Activated naive CD8-positive, alpha-beta T cell treated with anti-CD3 and anti-CD28 coated beads, Interleukin-2, amount 10 ng/mL, durations not matched to agents 7 days and 5 days (primary cell): ENCODE measurements around the gene BSG. TPM values are rescaled to one million over a fixed set of nuclear protein-coding genes. Genes with fewer than 3 reads are reported as not detected.

Experiments
- ATAC-seq: fragments of 150-1000 bp; cut with Tn5 transposase; one replicate; pipeline ENCODE4 v1.10.0; 2021; ENCODE audit warnings: low read depth, moderate library complexity
- POLR2A ChIA-PET: fragments of 350-600 bp; sonication (Branson Sonifier 250); formaldehyde crosslinking; loops from one replicate; lab custom pipeline; 2021; ENCODE audit warnings: antibody characterized with exemption; lab: Charles Lee
- DNase-seq: peaks from one replicate; pipeline ENCODE4 v3.0.0; 2021
- H3K27ac Mint-ChIP-seq: one replicate; pipeline ENCODE4 v1.8.0; 2022; ENCODE audit warnings: mild to moderate bottlenecking, mixed read lengths
- H3K27me3 Mint-ChIP-seq: one replicate; pipeline ENCODE4 v1.8.0; 2022; ENCODE audit warnings: mild to moderate bottlenecking, moderate library complexity, mixed read lengths
- H3K36me3 Mint-ChIP-seq: one replicate; pipeline ENCODE4 v1.8.0; 2021; ENCODE audit warnings: mild to moderate bottlenecking, mixed read lengths
- H3K4me1 Mint-ChIP-seq: one replicate; pipeline ENCODE4 v1.8.0; 2021; ENCODE audit warnings: mixed read lengths
- H3K4me3 Mint-ChIP-seq: one replicate; pipeline ENCODE4 v1.8.0; 2022; ENCODE audit warnings: mild to moderate bottlenecking, moderate library complexity, mixed read lengths
- H3K9me3 Mint-ChIP-seq: one replicate; pipeline ENCODE4 v1.8.0; 2021; ENCODE audit warnings: mixed read lengths
- total RNA-seq, 2 experiments: library from RNA; stranded (reverse); gene quantifications; one replicate each; pipeline ENCODE4 v1.2.3, GENCODE V29; 2021

Gene BSG
- total RNA-seq, 2 experiments from 2014 or later: 183 to 196 TPM

DNA sequence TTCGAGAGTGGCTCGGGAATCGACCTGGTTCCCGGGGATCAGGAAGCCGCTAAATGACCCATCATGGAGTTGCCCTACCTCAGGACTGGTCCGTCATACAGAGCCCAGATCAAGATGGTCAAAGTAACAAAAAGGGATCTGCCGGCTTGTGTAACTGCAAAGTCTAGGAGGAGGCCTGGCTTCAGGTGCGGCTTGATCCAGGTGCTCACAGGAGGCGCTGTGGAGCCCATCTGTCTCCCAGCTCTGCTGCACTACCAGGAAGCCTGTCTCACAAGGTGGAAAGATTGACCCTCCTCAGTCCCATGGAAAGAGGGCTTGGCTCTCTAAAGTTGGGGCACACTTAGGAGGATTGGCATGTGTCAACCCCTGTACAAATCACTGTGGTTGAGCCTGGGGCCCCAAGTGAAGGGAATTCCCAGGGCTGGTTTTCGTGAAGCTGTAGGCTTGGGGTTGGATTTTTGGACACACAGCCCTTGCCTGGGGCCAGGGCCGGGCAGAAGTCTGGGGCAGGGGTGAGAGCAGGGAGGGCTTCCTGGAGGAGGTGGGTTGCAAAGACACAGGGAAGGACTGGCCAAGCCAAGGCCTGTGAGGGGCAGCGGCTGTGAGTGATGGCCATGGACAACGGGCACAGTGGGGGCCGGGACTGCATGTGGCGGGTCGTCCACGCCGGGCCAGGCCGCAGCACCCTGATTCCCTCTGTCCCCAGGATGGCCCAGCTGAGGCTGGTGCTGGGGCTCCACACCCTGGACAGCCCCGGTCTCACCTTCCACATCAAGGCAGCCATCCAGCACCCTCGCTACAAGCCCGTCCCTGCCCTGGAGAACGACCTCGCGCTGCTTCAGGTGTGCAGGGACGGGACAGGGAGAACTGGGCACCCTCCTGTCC is 24.3 kb upstream of the BSG start:
- DNase-seq: no peak
- Mint-ChIP-seq H3K27ac (no peak overlapping the region), H3K36me3 (peaks cover 3% of the 10 kb centered on the region), H3K27me3 (no peaks in the 10 kb centered on the region), H3K4me1 (peaks cover 23% of the 10 kb centered on the region), H3K9me3 (no peaks in the 10 kb centered on the region), H3K4me3 (no peak overlapping the region)
- ATAC-seq: no peak
- POLR2A ChIA-PET: no interaction called here

DNA sequence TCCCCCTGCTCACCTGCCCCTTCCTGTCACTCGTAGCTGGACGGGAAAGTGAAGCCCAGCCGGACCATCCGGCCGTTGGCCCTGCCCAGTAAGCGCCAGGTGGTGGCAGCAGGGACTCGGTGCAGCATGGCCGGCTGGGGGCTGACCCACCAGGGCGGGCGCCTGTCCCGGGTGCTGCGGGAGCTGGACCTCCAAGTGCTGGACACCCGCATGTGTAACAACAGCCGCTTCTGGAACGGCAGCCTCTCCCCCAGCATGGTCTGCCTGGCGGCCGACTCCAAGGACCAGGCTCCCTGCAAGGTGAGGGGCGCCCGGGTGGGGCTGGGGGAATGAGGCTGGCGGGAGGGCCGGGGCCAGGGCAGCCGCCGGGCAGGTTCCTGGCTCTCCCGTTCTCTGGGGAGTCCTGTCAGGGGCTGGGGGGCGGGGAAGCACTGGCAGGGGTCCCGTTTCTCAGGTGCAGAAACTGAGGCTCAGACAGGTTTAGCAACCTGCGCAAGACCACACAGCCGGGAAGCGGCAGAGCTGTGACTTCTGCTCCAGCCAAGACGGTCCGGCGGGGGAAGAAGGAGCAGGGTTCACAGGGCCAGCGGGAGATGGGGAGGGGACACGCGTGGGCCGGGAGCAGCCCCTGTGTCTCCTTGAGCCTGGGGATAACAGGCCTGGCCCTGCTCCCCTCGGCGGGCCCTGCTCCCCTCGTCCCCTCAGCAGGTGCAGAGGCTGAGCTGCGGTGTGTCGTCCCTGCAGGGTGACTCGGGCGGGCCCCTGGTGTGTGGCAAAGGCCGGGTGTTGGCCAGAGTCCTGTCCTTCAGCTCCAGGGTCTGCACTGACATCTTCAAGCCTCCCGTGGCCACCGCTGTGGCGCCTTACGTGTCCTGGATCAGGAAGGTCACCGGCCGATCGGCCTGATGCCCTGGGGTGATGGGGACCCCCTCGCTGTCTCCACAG is 23.2 kb upstream of the BSG start:
- Mint-ChIP-seq H3K27ac (no peak overlapping the region), H3K4me1 (peaks cover 12% of the 10 kb centered on the region), H3K9me3 (no peaks in the 10 kb centered on the region), H3K27me3 (no peaks in the 10 kb centered on the region), H3K4me3 (no peak overlapping the region), H3K36me3 (peaks cover 1% of the 10 kb centered on the region)
- POLR2A ChIA-PET: no interaction called here
- no peak for DNase-seq
- no peak for ATAC-seq

DNA sequence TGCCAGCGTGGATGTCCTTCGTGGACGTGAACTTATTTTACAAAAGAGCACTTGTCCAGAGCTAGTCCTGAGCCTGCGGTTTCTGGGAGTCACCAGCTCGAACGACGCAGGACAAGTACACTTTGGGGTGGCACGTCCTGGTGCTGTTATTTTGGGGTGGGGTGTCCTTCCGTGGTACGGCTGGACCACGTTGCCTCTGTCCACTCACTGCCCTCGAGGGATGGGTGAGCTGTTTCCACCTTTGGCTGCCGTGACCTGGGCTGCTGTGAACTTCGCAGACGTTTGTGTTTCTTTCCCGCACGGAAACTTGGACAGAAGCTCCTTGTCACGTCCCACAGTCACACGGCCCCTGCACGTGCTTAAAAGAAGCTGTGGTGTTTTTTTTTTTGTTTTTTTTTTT is 17.6 kb upstream of the BSG start:
- no peaks in the 10 kb centered on the region for H3K4me1 Mint-ChIP-seq
- no peak overlapping the region for H3K27ac Mint-ChIP-seq
- no peaks in the 10 kb centered on the region for H3K9me3 Mint-ChIP-seq
- H3K4me3 Mint-ChIP-seq: no peak overlapping the region
- H3K27me3 Mint-ChIP-seq: no peaks in the 10 kb centered on the region
- ATAC-seq (no peak), DNase-seq (no peak)
- POLR2A ChIA-PET: interaction anchor here (0.7 kb wide), 1 partner anchor 519 kb away, joined by 3 read pairs; no protein-coding TSS in a partner anchor
- no peaks in the 10 kb centered on the region for H3K36me3 Mint-ChIP-seq

DNA sequence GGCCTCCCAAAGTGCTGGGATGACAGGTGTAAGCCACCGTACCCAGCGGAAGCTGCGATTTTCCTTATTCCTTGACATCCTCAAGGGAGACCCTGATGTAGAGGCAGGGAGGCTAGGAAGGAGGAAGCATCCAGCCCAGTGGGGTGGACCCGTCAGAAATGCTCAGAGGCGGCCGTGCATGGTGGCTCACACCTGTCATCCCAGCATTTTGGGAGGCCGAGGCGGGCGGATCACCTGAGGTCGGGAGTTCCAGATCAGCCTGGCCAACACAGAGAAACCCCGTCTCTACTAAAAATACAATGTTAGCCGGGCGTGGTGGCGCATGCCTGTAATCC is 17.0 kb upstream of the BSG start:
- no peak for DNase-seq
- no peaks in the 10 kb centered on the region for H3K27me3 Mint-ChIP-seq
- no peaks in the 10 kb centered on the region for H3K4me1 Mint-ChIP-seq
- H3K9me3 Mint-ChIP-seq: no peaks in the 10 kb centered on the region
- no peak overlapping the region for H3K27ac Mint-ChIP-seq
- H3K4me3 Mint-ChIP-seq: no peak overlapping the region
- H3K36me3 Mint-ChIP-seq: no peaks in the 10 kb centered on the region
- POLR2A ChIA-PET: no interaction called here
- ATAC-seq: no peak

DNA sequence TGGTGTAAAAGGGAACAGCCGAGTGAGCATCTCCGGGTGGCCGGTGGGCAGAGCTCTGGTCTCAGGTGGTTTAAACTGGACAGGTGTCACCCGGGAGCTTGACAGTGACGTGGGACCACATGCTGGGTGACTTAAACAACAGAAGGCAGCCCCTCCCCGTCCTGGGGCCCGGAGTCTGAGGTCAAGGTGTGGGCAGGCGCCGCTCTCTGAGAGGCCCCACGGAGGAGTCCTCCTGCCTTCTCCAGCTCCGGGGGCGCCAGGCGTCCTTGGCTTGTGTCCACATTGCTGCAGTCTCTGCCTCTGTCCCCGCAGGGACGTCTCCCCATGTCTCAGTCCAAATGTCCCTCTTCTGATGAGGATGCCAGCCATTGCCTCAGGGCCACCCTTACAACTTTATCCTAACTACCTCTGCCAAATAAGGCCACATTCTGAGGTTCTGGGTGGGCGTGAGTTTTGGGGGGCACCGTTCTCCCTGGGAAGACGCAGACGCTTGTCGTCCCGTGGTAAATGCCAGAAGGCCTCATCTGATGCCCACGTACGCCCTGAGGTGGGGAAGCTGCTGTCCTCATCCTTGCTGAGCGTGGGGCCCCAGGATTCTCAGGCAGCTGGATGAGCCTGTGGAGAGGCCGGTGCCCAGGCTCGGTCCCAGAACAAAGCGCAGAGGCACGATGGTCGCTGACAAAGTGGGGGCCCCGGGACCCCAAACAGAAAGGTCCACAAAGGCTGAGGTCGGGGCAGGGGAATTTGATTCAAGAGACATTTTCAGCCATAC is 15.6 kb upstream of the BSG start:
- POLR2A ChIA-PET: no interaction called here
- ATAC-seq (no peak), DNase-seq (no peak)
- H3K36me3 Mint-ChIP-seq: no peaks in the 10 kb centered on the region
- no peaks in the 10 kb centered on the region for H3K27me3 Mint-ChIP-seq
- no peak overlapping the region for H3K27ac Mint-ChIP-seq
- H3K4me1 Mint-ChIP-seq: no peaks in the 10 kb centered on the region
- no peak overlapping the region for H3K4me3 Mint-ChIP-seq
- no peaks in the 10 kb centered on the region for H3K9me3 Mint-ChIP-seq

DNA sequence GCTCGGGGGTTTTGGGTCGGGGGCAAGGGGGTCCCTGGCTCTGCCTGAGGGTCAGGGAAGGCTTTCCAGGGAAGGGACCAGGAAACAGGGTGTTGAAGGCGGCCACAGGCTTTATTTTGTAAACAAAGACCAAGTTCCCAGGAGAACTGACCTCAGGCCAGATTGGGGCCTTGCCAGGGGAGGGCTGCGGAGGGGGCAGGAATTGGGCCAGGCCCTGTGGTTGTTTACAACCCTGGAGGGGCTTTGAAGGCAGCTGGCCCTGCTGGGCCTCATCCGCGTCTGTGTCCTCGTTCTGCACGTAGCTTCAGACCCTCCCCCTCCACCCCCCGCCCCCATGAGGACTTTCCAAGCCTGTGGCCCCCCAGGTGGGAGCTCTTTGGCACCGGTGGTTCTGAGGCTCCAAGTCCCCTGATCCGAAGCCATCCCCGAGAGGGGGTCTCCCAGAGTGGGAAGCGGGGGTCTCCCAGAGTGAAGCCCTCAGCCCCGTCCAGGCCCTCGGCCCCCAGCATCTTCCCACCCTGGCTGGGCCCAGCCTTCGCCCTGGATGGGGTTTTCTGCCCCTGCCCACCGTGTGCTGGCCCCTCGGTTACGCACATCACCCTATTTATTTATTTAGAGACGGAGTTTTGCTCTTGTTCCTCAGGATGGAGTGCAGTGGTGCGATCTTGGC is 13.5 kb upstream of the BSG start:
- Mint-ChIP-seq H3K36me3 (no peaks in the 10 kb centered on the region), H3K4me1 (no peaks in the 10 kb centered on the region), H3K27ac (no peak overlapping the region), H3K27me3 (no peaks in the 10 kb centered on the region), H3K4me3 (no peak overlapping the region), H3K9me3 (no peaks in the 10 kb centered on the region)
- no peak for DNase-seq
- no peak for ATAC-seq
- POLR2A ChIA-PET: no interaction called here

DNA sequence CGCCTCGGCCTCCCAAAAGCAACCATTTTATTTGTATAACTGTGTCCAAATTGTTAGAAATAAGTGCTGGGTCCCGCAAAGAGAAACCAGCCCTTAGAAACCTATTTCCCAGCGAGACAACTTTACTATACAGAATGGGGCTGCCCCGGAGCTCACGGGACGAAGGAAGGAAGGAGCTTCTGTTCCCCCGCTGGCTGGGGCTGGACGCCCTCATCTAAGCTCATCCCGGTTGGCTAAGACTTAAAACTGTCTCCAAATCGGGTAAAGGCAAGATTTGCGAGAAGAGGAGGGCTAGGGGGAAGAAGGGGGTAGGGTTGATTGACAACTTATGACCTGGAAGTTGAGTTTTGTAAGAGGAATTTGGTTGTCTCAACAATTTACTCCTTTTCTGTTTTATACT is 12.3 kb upstream of the BSG start:
- Mint-ChIP-seq H3K4me3 (no peak overlapping the region), H3K36me3 (no peaks in the 10 kb centered on the region), H3K27me3 (no peaks in the 10 kb centered on the region), H3K9me3 (no peaks in the 10 kb centered on the region), H3K27ac (no peak overlapping the region), H3K4me1 (no peaks in the 10 kb centered on the region)
- DNase-seq: no peak
- no peak for ATAC-seq
- POLR2A ChIA-PET: no interaction called here

DNA sequence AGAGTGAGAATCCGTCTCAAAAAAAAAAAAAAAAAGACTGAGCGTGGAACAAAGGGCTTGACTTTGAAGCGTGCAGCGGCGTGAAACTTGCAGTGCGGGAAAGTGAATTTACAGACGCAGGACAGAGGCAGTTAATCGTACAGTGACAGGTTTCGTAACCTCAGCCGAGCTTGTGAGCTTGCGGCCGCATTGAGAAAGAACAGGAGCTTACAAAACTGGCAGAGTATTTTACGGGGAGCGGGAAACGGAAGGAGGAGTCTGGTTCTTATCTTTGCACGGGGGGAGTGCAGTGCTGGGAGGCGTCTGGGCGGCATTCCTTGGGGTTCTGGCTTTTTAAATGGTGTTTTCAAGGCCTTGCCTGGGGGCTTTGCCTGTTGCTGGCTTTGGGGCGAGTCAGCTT is 6.0 kb upstream of the BSG start:
- POLR2A ChIA-PET: no interaction called here
- Mint-ChIP-seq H3K9me3 (no peaks in the 10 kb centered on the region), H3K4me3 (no peak overlapping the region), H3K27ac (no peak overlapping the region), H3K36me3 (no peaks in the 10 kb centered on the region), H3K27me3 (no peaks in the 10 kb centered on the region), H3K4me1 (peaks cover 8% of the 10 kb centered on the region)
- ATAC-seq (no peak), DNase-seq (no peak)

DNA sequence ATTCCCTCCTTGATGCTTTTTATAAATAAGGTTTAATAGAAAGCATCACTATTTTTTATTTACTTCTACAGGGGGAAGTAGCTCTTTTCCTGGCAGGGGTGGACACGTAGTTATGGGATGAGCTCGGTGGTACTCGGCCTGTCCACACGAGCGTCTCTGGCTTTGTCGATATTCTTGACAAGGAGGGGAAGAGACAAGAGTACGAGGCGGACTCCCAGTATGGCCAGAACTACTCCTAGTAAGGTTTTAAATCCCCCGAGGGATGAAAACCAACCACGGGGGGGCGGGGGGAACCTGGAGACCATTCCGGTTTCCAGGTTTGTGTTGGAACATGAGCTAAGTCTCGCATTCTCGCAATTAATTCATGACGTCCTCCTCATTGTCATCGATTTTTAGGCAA is 5.6 kb upstream of the BSG start:
- H3K9me3 Mint-ChIP-seq: no peaks in the 10 kb centered on the region
- H3K27me3 Mint-ChIP-seq: no peaks in the 10 kb centered on the region
- DNase-seq: no peak
- H3K27ac Mint-ChIP-seq: no peak overlapping the region
- POLR2A ChIA-PET: interaction anchor here (2.2 kb wide), 1 partner anchor 35 kb away, joined by 11 read pairs; the partner anchor contains the start of gene CDC34
- H3K4me3 Mint-ChIP-seq: no peak overlapping the region
- no peaks in the 10 kb centered on the region for H3K36me3 Mint-ChIP-seq
- H3K4me1 Mint-ChIP-seq: peaks cover 8% of the 10 kb centered on the region
- ATAC-seq: no peak

DNA sequence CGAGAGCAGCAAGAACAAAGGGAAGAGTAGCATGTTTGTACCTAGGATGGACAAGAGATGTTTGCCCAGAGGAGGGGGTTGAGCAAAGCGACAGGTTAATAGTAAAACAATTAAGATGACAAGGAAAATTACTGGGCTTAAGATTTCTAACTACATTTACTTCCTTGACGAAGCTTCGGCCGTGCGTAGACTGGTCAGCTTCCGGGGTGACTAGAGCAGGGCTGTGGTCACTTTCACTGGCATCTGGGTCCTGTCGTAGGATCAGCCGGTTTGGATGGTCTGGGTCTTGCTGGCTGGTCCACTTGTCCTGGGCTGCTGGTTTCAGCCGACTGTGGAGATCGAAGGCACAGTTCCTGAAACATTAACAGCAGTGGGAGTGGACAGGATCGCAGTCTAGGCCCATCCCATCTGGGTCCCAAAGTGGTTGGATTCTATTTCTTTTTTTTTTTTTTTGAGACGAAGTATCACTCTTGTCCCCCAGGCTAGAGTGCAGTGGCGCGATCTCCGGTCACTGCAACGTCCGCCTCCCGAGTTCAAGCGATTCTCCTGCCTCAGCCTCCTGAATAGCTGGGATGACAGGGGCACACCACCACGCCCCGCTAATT is 5.0 kb upstream of the BSG start:
- DNase-seq: no peak
- POLR2A ChIA-PET: interaction anchor here (2.2 kb wide), 1 partner anchor 35 kb away, joined by 11 read pairs; the partner anchor contains the start of gene CDC34
- Mint-ChIP-seq H3K4me3 (no peak overlapping the region), H3K9me3 (no peaks in the 10 kb centered on the region), H3K27ac (no peak overlapping the region), H3K27me3 (no peaks in the 10 kb centered on the region), H3K36me3 (no peaks in the 10 kb centered on the region), H3K4me1 (peaks cover 9% of the 10 kb centered on the region)
- ATAC-seq: no peak

DNA sequence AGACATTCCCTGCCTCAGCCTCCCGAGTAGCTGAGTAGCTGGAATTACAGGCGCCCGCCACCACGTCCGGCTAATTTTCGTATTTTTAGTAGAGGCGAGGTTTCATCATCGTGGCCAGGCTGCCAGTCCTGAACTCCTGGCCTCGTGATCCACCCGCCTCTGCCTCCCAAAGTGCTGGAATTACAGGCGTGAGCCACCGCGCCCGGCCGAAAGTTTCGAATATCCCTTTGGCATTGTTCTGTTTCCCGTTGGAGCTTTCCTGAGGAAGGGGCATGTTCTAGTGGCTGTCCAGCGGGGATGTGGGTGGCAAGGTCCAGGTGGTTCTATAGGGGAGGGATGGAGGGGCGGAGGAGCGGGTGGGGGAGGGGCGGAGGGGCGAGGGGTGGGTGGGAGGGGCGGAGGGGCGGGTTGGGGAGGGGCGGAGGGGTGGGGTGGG is 2.1 kb upstream of the BSG start:
- peak overlapping the region; percentile 70 for H3K27ac Mint-ChIP-seq

DNA sequence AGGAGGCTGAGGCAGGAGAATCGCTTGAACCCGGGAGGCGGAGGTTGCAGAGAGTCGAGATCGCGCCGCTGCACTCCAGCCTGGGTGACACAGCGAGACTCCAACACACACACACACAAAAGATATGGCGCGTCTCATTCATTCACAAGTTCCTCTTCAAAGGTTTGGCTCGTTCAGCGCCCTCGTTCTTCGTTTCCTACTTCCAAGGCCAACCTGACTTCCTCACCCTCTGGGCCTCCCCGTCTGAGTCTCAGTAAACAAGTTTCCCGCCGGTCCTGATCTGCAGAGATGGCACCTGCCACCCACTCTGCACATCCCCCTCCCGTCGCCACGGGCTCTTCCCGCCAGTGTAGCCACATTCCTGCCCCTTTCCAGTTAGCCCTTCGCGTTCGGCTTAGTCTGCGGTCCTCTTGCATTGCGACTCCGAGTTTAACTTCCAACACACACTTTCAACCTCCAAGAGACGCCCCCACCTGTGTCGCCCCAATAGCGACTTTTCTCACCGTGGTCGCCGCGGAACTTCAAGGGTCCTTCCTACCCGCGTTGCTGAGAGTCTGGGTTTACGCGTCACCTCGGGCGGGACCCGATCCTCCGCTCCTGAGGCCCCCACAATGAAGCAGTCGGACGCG is 1.3 kb upstream of the BSG start:
- Mint-ChIP-seq H3K4me3 (peak overlapping the region; percentile 97), H3K27me3 (no peaks in the 10 kb centered on the region), H3K4me1 (peaks cover 22% of the 10 kb centered on the region), H3K36me3 (no peaks in the 10 kb centered on the region), H3K9me3 (no peaks in the 10 kb centered on the region), H3K27ac (peak overlapping the region; percentile 97)
- POLR2A ChIA-PET: interaction anchor here (0.7 to 2.2 kb wide), 4 partner anchors 39 to 64 kb away, joined by 3 to 24 read pairs (median 8); partner anchors contain the start of genes CDC34 and TPGS1
- peak; percentile 8 for ATAC-seq
- peak; percentile 71 for DNase-seq

More for the DNA sequence above, 2.1 kb upstream of the BSG start:
- ATAC-seq: no peak
- no peak for DNase-seq
- POLR2A ChIA-PET: interaction anchor here (0.7 kb wide), 1 partner anchor 40 kb away, joined by 3 read pairs; no protein-coding TSS in a partner anchor
- Mint-ChIP-seq H3K4me1 (peaks cover 21% of the 10 kb centered on the region), H3K9me3 (no peaks in the 10 kb centered on the region), H3K36me3 (no peaks in the 10 kb centered on the region), H3K4me3 (peak overlapping the region; percentile 48), H3K27me3 (no peaks in the 10 kb centered on the region)
